OCI-LY3 (cell line): Measurements from ENCODE around the gene ZFPL1.

Source experiments
- H2AFZ ChIP-seq: fragments of 200-600, 300-600 bp; shearing (Covaris generic); 2 replicates; pipeline ENCODE4 v1.6.0; 2014; ENCODE audit warnings: antibody characterized with exemption, low read depth, low read length
- H3K27ac ChIP-seq: fragments of 200-600, 300-600 bp; sonication (generic); 2 replicates; pipeline ENCODE4 v1.5.1; 2014; ENCODE audit warnings: mild to moderate bottlenecking, low read length, moderate library complexity, mixed read lengths
- H3K27me3 ChIP-seq: fragments of 200-600, 300-600 bp; sonication (generic); 2 replicates; pipeline ENCODE4 v1.6.1; 2014; ENCODE audit warnings: low read depth, low read length, mixed read lengths
- H3K36me3 ChIP-seq: fragments of 200-600, 300-600 bp; sonication (generic); replicated peaks from 2 replicates; pipeline ENCODE3; 2014; ENCODE audit warnings: low read depth, low read length, mixed read lengths
- H3K4me1 ChIP-seq: fragments of 300-600, 200-600 bp; sonication (generic); 2 replicates; pipeline ENCODE4 v1.6.1; 2014; ENCODE audit warnings: low read length, mixed read lengths
- H3K4me2 ChIP-seq: fragments of 200-600, 300-600 bp; sonication (generic); 2 replicates; pipeline ENCODE4 v1.6.1; 2014; ENCODE audit warnings: low read length, mixed read lengths
- H3K4me3 ChIP-seq: fragments of 300-600, 200-600 bp; sonication (generic); 2 replicates; pipeline ENCODE4 v1.5.1; 2014; ENCODE audit warnings: antibody characterized with exemption, mild to moderate bottlenecking, low read length, moderate library complexity
- H3K79me2 ChIP-seq: fragments of 300-600, 200-600 bp; shearing (Covaris generic); 2 replicates; pipeline ENCODE4 v1.6.1; 2014; ENCODE audit warnings: mild to moderate bottlenecking, low read length, mixed read lengths
- H3K9ac ChIP-seq: fragments of 300-600, 200-600 bp; shearing (Covaris generic); 2 replicates; pipeline ENCODE4 v1.6.0; 2014; ENCODE audit warnings: mild to moderate bottlenecking, low read length, moderate library complexity
- H3K9me3 ChIP-seq: fragments of 200-600, 300-600 bp; shearing (Covaris generic); 2 replicates; pipeline ENCODE4 v1.6.1; 2014; ENCODE audit warnings: low read length, mixed read lengths; ENCODE audit not compliant: insufficient read depth
- H4K20me1 ChIP-seq: fragments of 200-600, 300-600 bp; sonication (generic); 2 replicates; pipeline ENCODE4 v1.6.1; 2016; ENCODE audit warnings: low read length, mixed read lengths; ENCODE audit not compliant: insufficient read depth
- EZH2phosphoT487 ChIP-seq: fragments of 200-600 bp; shearing (Covaris generic); IDR thresholded peaks from 2 replicates; pipeline ENCODE4 v1.6.1; 2018; ENCODE audit warnings: antibody characterized with exemption, mixed run types, low read depth
- TF ChIP-seq, protein P1 (sequence below): fragments of 200-600, 300-600 bp; sonication (generic); IDR thresholded peaks from 2 replicates; pipeline ENCODE4 v1.5.1; 2014; ENCODE audit warnings: antibody characterized with exemption, low read length, low read depth

The ZFPL1 gene

DNA sequence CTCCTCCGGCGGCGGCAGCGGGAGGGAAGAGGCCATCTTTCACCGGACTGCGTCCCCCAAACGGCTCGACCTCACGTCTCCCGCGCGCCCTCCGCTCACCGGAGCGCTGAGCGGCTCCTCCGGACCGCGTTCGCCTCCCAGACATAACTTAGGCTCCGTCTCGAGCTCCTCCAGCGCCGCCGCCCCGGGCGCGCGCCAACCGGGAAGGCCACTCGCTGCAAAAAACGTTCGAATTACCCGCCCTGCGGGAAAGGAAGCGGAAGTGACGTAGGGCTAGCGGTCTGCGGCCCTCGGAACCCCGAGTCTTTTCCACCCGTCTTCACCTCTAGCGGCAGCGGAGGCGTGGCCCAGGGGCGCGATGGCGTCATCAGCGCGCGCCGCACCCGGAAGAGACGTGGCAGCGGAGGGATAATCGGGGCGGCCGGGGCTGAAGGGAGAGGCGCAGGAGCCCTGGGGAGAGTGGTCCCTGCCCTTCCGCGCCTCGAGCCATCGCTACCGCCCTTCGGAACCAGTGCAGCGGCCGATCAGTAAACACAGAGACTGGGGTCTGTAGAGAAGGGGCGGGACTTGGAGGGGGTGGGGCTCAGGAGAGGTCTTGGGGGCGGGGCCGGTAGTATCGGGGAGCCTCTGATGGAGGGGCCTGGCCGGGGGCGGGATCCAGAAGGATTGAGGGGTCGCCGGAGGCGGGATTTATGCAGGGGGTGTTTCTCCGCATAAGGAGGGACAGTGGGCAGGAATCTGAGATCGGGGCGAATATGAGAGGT lies at the start of gene ZFPL1, which contains the start of gene CDCA5:
TSS of gene ZFPL1 (plus strand) at position 389 of the 764 bp plus-strand sequence. CDS start 477 bp downstream, outside the sequence.
TSS of gene CDCA5 (minus strand) at position 207 of the 764 bp plus-strand sequence. CDS start at position 145, 62 bp downstream.
- Histone ChIP-seq H3K4me1 (peaks cover 18% of the 10 kb centered on the region), H3K4me2 (peak within 1 kb of the TSS; percentile 99), H3K27me3 (no peaks in the 10 kb centered on the region), H3K27ac (peak within 1 kb of the TSS; percentile 74), H3K9ac (peak within 1 kb of the TSS; percentile 97), H3K9me3 (no peaks in the 10 kb centered on the region), H3K36me3 (peaks cover 53% of the 10 kb centered on the region), H4K20me1 (peaks cover 3% of the 10 kb centered on the region; the same call in 1 of the 2 replicates), H3K79me2 (peaks cover 61% of the 10 kb centered on the region), H2AFZ (peak within 1 kb of the TSS; percentile 76), H3K4me3 (peak within 1 kb of the TSS; percentile 97)
- TF ChIP-seq, protein P1, sequence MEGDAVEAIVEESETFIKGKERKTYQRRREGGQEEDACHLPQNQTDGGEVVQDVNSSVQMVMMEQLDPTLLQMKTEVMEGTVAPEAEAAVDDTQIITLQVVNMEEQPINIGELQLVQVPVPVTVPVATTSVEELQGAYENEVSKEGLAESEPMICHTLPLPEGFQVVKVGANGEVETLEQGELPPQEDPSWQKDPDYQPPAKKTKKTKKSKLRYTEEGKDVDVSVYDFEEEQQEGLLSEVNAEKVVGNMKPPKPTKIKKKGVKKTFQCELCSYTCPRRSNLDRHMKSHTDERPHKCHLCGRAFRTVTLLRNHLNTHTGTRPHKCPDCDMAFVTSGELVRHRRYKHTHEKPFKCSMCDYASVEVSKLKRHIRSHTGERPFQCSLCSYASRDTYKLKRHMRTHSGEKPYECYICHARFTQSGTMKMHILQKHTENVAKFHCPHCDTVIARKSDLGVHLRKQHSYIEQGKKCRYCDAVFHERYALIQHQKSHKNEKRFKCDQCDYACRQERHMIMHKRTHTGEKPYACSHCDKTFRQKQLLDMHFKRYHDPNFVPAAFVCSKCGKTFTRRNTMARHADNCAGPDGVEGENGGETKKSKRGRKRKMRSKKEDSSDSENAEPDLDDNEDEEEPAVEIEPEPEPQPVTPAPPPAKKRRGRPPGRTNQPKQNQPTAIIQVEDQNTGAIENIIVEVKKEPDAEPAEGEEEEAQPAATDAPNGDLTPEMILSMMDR = no peak
- TF ChIP-seq EZH2phosphoT487 = no peak

- H3K4me2 ChIP-seq = no peak overlapping the region
- H3K36me3 ChIP-seq = no peaks in the 10 kb centered on the region
- no peaks in the 10 kb centered on the region for H3K27me3 ChIP-seq
- H4K20me1 ChIP-seq = no peaks in the 10 kb centered on the region
- no peak overlapping the region for H3K9ac ChIP-seq
- no peaks in the 10 kb centered on the region for H3K9me3 ChIP-seq
- H3K4me1 ChIP-seq = no peaks in the 10 kb centered on the region
- no peak overlapping the region for H2AFZ ChIP-seq
- no peaks in the 10 kb centered on the region for H3K79me2 ChIP-seq
- no peak for TF ChIP-seq EZH2phosphoT487
- TF ChIP-seq, protein P1 = no peak
- H3K27ac ChIP-seq = no peak overlapping the region
- H3K4me3 ChIP-seq = no peak overlapping the region
Measured at GRCh38 chr11:65034423-65034822, 49.6 kb upstream of the ZFPL1 start.

- H3K9me3 ChIP-seq = no peaks in the 10 kb centered on the region
Measured at GRCh38 chr11:65035579-65035978, 48.4 kb upstream of the ZFPL1 start.

GRCh38 chr11:65036931-65037330 lies 47.1 kb upstream of the ZFPL1 start:
- Histone ChIP-seq H3K9ac (no peak overlapping the region), H3K4me2 (no peak overlapping the region), H2AFZ (no peak overlapping the region), H3K36me3 (no peaks in the 10 kb centered on the region), H3K4me1 (peaks cover 9% of the 10 kb centered on the region; the same call in 1 of the 2 replicates), H4K20me1 (no peaks in the 10 kb centered on the region), H3K27ac (no peak overlapping the region), H3K4me3 (no peak overlapping the region), H3K79me2 (no peaks in the 10 kb centered on the region), H3K9me3 (no peaks in the 10 kb centered on the region), H3K27me3 (no peaks in the 10 kb centered on the region)
- TF ChIP-seq, protein P1 = no peak
- no peak for TF ChIP-seq EZH2phosphoT487

More at GRCh38 chr11:65035579-65035978, 48.4 kb upstream of the ZFPL1 start:
- Histone ChIP-seq H3K4me2 (no peak overlapping the region), H3K79me2 (no peaks in the 10 kb centered on the region), H3K36me3 (no peaks in the 10 kb centered on the region), H3K4me1 (peaks cover 6% of the 10 kb centered on the region; the same call in 1 of the 2 replicates), H3K27ac (no peak overlapping the region), H4K20me1 (no peaks in the 10 kb centered on the region), H3K4me3 (no peak overlapping the region), H3K27me3 (no peaks in the 10 kb centered on the region), H2AFZ (no peak overlapping the region), H3K9ac (no peak overlapping the region)
- TF ChIP-seq, protein P1 = no peak
- no peak for TF ChIP-seq EZH2phosphoT487
